ENCODE data around the gene GPR82. TPM values are rescaled to one million over a fixed set of nuclear protein-coding genes. Genes with fewer than 3 reads are reported as not detected.

The GPR82 gene
- total RNA-seq, 4 donors from 2014 or later, result 0.41 to 0.79 TPM; not detected in 2

DNA sequence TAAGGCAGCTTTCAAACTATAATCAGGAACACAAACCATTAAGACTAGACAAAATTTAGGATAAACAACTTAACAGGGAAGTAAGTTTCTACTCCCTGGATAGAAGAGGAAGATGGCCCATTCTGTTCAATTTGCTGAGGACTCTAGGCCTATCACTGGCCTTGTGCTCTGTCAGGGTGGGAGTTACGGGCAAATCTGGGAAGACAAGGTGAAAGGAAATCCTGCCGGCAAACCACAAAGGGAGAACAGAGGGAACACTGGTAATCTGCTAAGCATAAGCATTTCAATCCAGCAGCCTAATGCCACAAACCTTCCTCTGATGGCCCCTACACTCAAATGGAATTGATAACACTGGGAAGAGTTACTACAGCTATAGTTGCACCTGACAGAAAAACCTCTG lies 8.3 kb downstream of the GPR82 start:
- no peak for DNase-seq
- H3K4me3 ChIP-seq, result no peak overlapping the region
- in situ Hi-C loops (cut with MboI; ENCODE audit: low pct_ligation_motif_present in 1 of 4, low pct_unique_long_range_greater_than_20kb in 1 of 4, low sequenced_read_pairs in 3 of 4), result no loop called here
- H3K9me3 ChIP-seq, result no peaks in the 10 kb centered on the region
- WGBS, 2 donors (ENCODE audit: low coverage in 1 of 2), result 84% methylated on average over 2 of the region's 2 CpGs; no CpG with 5 or more reads in 1 of the 2 donors
- H3K36me3 ChIP-seq, result no peaks in the 10 kb centered on the region
- intact Hi-C loops (cut with DNase I; ENCODE audit: low total_unique reads), result no loop called here
- no peak overlapping the region for H3K27ac ChIP-seq
- H3K4me1 ChIP-seq, result no peaks in the 10 kb centered on the region
- TF ChIP-seq POLR2AphosphoS5 (IDR thresholded peaks at IDR 0.05) (no peak), POLR2A (IDR thresholded peaks at IDR 0.05) (no peak), EP300 (IDR thresholded peaks at IDR 0.05; ENCODE audit: low read depth) (no peak)
- no peaks in the 10 kb centered on the region for H3K27me3 ChIP-seq

DNA sequence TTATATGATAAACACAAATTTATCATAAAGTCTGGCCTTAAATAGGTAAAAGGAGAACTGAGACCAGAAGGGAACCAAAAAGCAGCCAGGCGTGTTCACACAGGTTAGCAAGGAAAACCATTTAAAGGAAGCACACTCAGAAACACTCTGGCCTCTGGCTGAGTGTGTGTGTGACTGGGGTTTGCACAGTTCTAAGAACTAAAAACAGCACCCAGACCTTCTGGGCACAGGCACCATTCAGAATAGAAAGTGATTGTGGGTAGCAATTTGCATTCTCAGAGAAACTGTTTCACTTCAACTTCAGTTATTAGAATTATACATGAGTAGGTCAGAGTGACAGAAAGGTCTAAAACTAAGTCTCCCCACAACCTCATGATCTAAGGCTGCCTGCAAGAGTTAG lies 10.0 kb downstream of the GPR82 start:
- DNase-seq, result no peak
- intact Hi-C loops (cut with DNase I; ENCODE audit: low total_unique reads) (no loop called here), in situ Hi-C loops (cut with MboI; ENCODE audit: low pct_ligation_motif_present in 1 of 4, low pct_unique_long_range_greater_than_20kb in 1 of 4, low sequenced_read_pairs in 3 of 4) (no loop called here)
- H3K9me3 ChIP-seq, result no peaks in the 10 kb centered on the region
- no peak overlapping the region for H3K4me3 ChIP-seq
- no peaks in the 10 kb centered on the region for H3K36me3 ChIP-seq
- no peaks in the 10 kb centered on the region for H3K27me3 ChIP-seq
- no peaks in the 10 kb centered on the region for H3K4me1 ChIP-seq
- 52 to 80% methylated on average over 1 of the region's 1 CpG for WGBS, 2 donors (ENCODE audit: low coverage in 1 of 2)
- no peak overlapping the region for H3K27ac ChIP-seq
- TF ChIP-seq, protein P1, sequence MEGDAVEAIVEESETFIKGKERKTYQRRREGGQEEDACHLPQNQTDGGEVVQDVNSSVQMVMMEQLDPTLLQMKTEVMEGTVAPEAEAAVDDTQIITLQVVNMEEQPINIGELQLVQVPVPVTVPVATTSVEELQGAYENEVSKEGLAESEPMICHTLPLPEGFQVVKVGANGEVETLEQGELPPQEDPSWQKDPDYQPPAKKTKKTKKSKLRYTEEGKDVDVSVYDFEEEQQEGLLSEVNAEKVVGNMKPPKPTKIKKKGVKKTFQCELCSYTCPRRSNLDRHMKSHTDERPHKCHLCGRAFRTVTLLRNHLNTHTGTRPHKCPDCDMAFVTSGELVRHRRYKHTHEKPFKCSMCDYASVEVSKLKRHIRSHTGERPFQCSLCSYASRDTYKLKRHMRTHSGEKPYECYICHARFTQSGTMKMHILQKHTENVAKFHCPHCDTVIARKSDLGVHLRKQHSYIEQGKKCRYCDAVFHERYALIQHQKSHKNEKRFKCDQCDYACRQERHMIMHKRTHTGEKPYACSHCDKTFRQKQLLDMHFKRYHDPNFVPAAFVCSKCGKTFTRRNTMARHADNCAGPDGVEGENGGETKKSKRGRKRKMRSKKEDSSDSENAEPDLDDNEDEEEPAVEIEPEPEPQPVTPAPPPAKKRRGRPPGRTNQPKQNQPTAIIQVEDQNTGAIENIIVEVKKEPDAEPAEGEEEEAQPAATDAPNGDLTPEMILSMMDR (IDR thresholded peaks at IDR 0.05), result no peak
- TF ChIP-seq EP300 (IDR thresholded peaks at IDR 0.05; ENCODE audit: low read depth) (no peak), POLR2AphosphoS5 (IDR thresholded peaks at IDR 0.05) (no peak), POLR2A (IDR thresholded peaks at IDR 0.05) (no peak)

DNA sequence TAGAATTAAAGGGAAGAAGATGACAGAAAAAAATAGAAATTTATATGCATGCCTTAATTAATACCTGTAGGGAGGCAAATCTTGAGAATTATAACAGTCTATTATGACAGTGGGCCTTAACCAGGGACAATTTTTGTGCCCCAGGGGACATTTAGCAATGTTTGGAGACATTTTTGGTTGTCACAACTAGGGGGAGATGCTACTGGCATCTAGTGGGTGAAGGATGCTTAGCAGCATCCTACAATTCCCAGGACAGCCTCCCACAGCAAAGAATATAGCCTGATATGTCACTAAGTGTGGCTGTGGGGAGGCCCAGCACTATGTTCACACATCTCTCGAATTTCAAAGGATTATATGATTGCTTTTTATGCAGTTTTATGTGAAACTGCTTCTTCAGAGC lies 10.5 kb downstream of the GPR82 start:
- Histone ChIP-seq H3K36me3 (no peaks in the 10 kb centered on the region), H3K4me3 (no peak overlapping the region), H3K27me3 (no peaks in the 10 kb centered on the region), H3K27ac (no peak overlapping the region), H3K9me3 (no peaks in the 10 kb centered on the region), H3K4me1 (no peaks in the 10 kb centered on the region)
- TF ChIP-seq, protein P1 (IDR thresholded peaks at IDR 0.05), result peak in 2 of 5 experiments; percentile 11
- TF ChIP-seq POLR2A (IDR thresholded peaks at IDR 0.05) (no peak), POLR2AphosphoS5 (IDR thresholded peaks at IDR 0.05) (no peak), EP300 (IDR thresholded peaks at IDR 0.05; ENCODE audit: low read depth) (no peak)
- 13% methylated on average over 1 of the region's 1 CpG; no CpG with 5 or more reads in 1 of the 2 donors for WGBS, 2 donors (ENCODE audit: low coverage in 1 of 2)
- in situ Hi-C loops (cut with MboI; ENCODE audit: low pct_ligation_motif_present in 1 of 4, low pct_unique_long_range_greater_than_20kb in 1 of 4, low sequenced_read_pairs in 3 of 4) (no loop called here), intact Hi-C loops (cut with DNase I; ENCODE audit: low total_unique reads) (no loop called here)
- no peak for DNase-seq

DNA sequence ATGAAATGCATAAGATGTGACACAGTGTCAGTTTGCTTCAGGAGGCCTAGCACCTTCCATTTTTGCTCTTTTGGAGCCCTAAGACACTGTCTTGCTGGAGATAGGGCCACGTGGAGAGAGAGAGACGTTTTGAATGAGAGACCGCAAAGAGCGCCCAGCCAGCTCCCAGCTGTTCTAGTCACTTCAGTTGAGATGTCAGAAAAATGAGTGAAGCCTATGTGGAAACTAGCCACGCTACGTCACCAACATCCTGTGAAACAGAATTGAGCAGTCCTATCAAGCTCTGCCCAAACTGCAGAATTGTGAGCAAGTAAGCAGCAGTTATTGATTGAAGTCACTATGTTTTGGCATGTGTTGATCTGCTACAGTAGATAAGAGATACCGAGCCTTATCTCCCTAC lies 13.1 kb downstream of the GPR82 start:
- 72 to 76% methylated on average over 3 to 7 of the region's 7 CpGs for WGBS, 2 donors (ENCODE audit: low coverage in 1 of 2)

More for the DNA sequence above, 13.1 kb downstream of the GPR82 start:
- H3K9me3 ChIP-seq, result no peaks in the 10 kb centered on the region
- no peaks in the 10 kb centered on the region for H3K36me3 ChIP-seq
- H3K27ac ChIP-seq, result no peak overlapping the region
- TF ChIP-seq POLR2AphosphoS5 (IDR thresholded peaks at IDR 0.05) (no peak), POLR2A (IDR thresholded peaks at IDR 0.05) (no peak), EP300 (IDR thresholded peaks at IDR 0.05; ENCODE audit: low read depth) (no peak)
- TF ChIP-seq, protein P1 (IDR thresholded peaks at IDR 0.05), result no peak
- in situ Hi-C loops (cut with MboI; ENCODE audit: low pct_ligation_motif_present in 1 of 4, low pct_unique_long_range_greater_than_20kb in 1 of 4, low sequenced_read_pairs in 3 of 4) (no loop called here), intact Hi-C loops (cut with DNase I; ENCODE audit: low total_unique reads) (no loop called here)
- H3K4me1 ChIP-seq, result no peaks in the 10 kb centered on the region
- H3K27me3 ChIP-seq, result no peaks in the 10 kb centered on the region
- no peak overlapping the region for H3K4me3 ChIP-seq
- DNase-seq, result no peak
